HL-60/S4 treated with phorbol 12-myristate 13-acetate at 8.2 ng/mL for 4 days and 3 days (cell line): ENCODE data around the gene BAIAP2.
"Not testable (repeated sequence)": the region's sequence is repeated elsewhere in the genome, so short reads cannot be mapped to it uniquely, and the experiment has no call there.

Experiments used
- in situ Hi-C: fragments of 300-500 bp; cut with MboI; formaldehyde crosslinking; loops from 2 replicates; pipeline ENCODE4 v1.15.0; 2022; ENCODE audit warnings: low sequenced_read_pairs

Gene BAIAP2

DNA sequence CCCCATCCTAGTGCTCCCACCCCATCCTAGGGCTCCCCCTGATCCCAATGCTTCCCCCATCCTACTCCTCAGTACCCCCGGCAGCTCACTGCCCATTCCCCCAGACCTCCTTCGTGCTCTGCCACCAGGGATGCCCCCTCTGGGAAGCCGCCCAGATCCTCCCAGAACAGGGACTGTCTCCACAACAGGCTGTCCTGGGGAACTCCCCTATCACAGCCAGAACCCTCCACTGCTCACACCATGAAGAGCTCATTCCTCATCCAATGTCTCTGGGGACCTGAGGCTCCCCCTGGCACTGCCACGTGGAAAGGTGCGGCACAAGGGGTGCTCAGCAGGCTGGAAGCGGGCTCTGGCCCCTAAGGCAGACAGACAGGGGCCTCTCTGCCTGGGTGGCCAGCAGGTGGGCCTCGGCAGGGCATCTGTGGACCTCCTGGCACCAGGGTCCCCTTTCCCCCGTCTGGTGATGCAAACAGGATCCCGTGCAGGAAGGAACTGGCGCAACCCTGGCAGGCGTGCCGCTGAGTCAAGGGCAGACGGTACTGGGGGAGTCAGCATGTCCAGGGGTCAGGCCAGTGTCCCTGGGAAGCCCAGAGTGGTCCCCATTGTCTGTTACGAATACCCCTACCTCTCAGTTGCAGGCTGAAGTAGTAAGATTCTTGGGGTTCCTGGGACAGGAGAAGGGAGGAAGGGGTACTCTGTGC, 115.6 kb downstream of the BAIAP2 start:
- in situ Hi-C loops: no loop called here

DNA sequence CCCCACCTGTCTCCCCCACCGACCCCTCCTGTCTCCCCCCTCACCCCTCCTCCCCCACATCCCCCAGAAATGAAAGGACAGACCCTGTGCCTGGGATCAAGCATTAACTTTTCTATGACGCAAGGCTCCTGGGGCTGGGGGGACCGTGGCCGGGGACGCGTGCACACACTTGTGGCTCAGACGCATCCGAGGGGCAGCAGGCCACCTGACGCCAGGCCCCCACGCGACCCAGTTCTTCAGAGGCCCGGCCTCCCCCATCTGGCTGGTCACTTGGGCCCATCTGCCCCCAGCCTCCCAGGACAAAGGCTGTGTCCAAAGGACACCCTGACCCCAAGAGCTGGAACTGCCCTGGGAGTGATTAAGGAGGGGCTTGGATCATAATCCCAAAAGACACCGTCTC, 116.3 kb downstream of the BAIAP2 start:
- in situ Hi-C loops: no loop called here

DNA sequence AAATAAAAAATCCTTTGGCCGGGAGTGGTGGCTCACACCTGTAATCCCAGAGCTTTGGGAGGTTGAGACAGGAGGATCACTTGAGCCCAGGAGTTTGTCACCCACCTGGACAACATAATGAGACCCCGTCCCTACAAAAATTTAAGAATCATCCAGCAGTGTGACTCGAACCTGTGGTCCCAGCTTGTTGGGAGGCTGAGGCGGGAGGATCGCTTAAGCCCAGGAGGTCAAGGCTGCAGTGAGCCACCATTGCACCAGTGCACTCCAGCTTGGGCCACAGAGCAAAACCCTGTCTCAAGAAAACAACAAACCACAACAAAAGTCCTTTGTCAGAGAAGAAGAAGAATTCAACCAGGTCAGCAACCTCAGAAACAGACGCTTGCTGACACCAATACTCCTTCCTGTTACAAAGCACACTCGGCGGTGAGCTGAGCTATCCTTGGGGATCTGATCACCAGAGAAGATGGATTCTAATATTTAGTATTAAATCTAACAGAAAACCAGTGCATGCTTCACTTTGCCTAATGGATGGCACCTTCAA, 117.4 kb downstream of the BAIAP2 start:
- in situ Hi-C loops: no loop called here

DNA sequence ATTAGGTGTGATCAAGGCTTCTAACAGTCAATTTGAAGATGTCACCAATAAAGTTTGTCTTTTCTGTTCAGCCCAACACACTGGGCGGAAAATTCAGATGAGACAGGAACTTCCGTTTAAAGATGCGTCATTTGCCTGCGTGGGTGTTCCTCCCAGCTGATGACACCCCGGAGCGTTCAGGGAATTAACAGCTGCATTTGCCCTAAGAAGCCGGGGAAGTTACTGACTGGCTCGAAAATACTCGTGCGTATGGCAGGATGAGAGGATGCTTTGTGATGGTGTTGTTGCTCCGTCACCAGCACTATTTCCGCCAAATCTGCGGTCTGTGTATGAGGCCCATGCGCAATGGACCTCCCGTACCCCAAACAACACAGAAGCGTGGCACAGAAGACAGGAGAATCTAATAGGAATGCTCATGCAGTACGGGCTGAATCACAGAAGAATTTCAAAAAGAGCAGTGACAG, 118.4 kb downstream of the BAIAP2 start:
- in situ Hi-C loops: no loop called here

DNA sequence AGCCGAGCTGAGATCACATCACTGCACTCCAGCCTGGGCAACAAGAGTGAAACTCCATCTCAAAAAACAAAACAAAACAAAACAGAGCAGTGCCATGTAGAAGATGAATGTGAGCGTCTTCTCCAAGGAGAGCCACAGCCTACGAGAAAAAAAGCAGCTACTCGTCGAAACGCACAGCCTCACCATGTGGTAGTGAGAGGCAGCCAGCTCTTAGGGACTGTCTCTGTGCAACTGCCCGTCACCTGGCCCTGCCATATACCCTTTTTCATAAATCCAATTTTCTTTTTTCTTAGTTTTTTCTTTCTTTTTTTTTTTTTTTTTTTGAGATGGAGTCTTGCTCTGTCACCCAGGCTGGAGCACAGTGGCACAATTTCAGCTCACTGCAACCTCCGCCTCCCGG, 119.1 kb downstream of the BAIAP2 start:
- in situ Hi-C loops: not testable (repeated sequence)

DNA sequence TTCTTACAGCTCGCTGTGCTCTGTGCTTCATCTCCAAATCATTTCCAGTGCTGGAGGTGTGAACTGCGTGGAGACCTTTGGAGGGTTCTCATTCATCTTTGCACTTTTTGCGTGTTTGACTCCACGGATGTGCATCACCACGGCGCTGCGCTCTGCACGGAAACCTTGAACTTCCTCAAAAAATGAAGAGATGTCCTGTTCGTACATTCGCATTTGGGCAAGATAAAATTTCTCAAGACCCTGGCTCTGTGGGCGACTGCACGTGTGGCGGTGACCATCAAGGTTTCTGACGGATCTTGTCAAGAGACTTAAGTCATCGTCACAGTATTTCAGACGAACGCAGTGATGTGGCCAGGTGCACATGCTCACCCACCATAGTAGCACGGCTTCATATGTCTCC, 120.0 kb downstream of the BAIAP2 start:
- in situ Hi-C loops: no loop called here

DNA sequence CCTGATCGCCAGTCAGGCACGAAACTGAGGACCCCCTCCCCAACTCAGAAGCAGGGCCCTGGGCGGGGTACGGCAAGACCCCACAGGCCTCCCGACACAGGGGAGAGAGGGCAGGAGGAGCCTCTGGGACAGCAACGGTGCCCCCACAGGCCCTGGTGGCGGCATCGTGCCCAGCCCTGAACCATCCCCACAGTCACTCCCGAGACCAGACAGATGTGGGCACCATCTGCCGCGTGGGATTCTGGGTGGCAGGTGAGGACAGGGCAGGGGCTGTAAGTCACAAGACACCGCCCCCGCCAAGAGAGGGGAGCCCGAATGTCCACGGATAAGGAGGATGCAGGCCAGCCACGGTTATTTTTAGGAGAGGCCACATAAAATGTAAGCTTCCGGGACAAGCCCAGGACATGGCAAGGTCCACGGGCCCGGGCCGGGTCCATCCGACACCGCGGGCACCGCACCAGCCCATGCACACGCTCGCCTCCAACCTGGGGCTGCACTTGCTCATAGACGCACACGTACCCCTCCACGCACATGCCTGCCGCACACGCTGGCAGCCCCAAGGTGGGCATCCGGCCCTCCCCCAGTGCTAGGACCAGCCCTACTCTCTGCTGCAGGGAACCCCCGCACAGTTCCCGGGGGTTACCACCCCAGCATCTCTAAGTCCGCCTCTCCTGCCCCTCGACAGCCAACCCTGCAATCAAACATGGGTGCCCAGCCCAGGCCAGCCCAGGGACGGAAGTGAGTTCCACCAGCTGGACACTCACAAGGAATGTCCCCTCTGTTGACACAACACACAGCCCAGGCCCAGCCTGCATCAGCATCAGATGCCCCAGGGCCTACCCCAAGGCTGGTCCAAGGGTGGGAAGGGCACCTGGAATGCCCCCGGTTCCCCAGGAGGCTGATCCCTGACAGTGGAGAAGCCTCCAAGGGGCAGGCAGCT, 122.2 kb downstream of the BAIAP2 start:
- in situ Hi-C loops: no loop called here

DNA sequence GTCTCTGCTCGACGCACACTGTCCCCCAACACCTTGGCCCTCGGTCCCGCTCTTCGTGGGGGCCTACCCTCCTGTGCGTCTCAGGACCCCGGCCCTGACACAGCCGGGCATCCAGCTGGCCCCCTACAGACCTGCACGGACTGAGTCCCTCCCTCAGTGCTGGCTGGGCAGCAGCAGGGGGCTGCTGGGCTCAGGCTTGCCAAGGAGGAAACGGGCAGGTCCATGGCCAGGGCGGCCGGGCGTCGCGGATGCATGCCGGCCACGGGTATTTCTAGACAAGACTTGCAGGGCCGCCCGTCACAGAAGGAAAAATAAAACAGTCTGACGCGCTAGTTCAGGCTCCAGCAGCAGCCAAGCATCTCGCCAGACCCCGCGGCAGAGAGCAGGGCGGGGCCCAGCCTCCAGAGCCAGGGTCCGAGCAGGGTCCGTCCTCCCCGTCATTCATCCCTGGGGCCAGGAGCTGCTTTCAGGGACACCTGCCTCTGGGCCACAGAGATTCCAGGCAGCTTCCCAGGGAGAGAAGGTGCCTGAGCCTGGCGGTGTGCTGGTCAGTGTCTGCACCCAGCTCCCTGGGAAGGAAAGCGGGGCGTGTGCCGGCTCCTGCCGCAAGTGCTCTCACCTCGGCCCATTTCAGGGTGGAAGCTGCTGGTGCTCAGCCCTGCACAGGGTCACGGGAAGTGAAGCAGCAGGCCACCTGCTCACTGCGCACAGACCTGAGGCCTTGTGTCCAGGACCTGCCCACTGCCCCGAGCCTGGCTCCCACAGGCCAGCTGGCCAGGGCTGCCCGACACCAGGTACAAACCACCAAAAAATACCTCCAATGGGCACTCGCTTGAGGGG, 123.1 kb downstream of the BAIAP2 start:
- in situ Hi-C loops: no loop called here

DNA sequence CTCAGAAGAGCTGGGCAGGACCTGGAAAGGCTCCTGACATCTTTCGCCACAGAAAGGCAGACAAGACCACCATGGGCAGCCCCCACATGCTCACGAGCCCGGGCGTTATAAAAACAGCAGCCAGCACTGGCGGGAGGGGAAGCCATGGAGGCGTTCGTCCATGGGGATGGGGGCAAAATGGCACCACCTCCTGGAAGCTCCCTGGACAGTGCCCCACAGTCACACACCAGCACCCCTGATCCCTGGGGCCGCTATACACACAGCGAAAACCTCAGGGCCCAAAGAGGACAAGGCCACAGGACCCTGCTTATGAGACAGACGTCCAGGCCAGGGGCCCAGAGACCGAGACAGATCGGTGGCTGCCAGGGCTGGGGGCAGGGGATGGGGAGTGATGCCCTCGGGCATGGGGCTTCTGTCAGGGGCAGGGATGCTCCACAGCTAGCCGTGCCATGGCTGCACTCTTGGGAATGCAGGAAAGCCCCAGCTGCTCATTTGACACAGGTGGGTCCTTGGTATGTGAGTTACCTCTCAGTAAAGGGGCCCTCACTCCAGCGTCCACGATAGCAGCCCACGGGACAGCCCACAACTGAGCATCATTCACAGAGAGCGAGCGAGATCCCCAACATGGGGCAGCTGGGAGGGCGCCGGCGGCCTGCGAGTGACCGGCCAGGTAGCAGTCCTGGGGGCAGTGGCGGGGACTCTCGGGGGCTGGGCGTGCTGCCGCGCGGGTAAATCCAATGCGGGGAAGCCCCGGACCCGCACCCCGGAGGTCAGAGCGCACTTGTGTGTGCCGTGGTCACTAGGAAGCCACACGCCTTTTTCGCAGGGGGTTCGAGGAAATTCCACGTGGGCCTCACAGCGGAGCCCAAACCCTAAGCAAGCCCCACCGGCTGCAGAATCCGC, 124.0 kb downstream of the BAIAP2 start:
- in situ Hi-C loops: no loop called here

DNA sequence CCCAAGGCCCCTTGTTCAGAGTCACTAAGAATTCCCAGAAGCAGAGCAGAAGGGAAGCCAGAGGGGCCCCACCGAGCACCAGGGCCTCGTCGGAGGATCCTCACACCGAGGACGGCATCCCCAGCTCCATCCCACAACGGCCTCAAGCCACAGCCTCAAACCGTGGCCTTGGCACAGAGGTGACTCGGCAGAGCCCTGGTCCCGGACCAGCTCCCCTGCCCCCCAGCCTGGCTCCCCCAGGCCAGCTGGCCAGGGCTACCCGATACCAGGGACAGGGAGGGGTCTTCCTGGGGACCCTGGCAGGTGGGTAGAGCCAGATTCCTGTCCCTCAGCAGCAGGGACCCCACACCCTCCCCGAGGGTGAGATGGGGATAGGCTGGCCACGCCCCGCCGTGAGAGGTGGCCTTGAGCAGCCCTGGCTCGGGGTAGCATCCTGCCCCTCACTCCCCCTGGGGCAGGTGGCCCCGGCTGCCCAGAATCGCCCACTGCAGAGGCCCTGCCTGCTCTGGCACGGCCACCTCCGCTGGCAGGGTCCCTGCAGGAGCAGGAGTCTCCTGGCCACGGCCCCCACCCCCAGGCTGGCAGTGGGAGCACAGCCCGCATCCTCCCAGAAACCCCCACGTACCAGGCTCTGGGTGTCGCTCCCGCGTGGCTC, 124.8 kb downstream of the BAIAP2 start:
- in situ Hi-C loops: no loop called here

DNA sequence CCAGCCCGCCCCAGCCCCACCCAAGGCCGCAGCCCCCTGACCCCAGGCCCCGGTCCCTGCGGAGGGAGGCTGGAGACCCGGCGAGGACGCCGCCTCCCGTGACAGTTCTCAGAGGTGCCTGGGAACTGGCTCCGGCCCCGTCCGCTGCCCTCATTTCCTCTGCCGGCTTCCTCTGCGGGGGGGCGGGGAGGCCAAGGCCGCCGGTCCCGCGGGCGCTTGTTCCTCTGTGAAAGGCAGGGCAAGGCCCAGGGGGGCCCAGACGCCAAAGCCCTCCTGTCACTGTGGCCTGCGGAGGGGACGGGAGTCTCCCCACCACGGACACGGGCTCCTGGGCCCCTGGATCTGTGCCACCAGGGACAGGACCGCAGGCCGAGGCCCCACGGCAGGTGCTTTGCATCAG, 125.4 kb downstream of the BAIAP2 start:
- in situ Hi-C loops: no loop called here

DNA sequence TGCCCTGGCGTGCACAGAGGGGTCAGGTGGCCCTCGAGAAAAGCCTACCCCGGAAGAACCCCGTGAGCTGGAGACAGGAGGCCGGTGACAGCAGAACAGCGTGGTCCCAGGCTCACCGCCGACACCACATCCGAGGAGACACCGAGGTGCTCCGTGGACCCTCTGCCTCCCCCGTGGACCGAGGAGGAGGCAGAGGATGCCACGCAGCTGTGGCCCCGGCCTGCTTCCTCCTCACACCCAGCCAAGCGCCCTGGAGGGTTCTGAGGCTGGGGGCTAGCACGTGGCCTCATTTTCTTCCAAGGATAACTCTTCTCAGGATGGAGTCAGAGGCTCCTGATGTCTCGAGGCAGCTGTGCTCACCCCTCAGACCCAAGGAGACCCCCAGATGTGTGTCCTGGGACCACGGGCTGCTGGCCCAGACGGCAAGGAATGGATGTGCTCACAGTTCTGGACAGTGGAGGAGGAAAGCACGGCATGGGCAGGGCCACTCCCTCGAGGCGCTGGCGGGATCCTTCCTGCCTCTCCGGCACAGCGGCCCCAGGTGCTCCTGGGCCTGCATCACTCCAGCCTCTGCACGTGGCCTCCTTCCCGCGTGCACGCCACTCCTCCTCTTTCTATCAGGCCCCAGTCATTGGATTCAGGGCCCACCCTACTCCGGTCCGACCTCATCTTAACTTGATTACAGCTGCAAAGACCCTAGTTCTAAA, 125.9 kb downstream of the BAIAP2 start:
- in situ Hi-C loops: no loop called here

DNA sequence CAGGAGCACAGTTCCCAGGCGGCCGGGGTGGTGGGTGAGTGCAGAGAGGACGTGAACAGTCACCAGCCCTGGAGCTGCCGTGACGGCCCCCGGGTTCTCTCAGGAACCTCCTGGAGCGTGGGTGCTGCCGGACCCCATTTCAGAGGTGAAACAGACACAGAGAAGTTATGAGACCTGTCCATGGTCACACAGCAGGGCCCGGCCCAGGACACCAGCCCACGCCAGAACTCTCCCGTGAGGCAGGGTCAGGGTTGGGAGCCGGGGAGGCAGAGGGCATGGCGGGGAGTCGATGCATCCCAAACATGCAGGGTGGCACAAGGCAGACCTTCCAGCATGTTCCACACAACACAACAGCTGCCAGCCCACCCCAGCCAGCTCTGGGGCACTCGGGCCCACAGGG, 126.6 kb downstream of the BAIAP2 start:
- in situ Hi-C loops: no loop called here

DNA sequence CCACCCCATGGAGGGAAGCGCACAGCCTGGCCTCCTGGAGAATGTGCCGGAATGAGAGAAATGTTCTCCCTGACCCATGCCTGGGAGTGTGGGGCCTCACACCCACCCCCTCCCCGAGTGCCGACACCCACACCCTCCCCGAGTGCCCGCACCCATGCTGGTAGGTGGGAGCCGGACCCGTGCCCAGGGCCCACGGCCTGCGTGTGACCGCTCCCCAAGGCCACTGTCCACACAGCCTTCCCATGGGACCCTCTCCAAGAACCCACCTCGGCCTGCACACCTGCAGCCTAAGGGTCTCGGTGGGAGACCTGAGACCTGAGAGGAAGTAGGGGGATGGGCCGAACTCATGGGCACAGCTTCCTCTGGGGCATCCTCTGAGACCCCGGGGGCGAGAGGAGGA, 127.0 kb downstream of the BAIAP2 start:
- in situ Hi-C loops: no loop called here

DNA sequence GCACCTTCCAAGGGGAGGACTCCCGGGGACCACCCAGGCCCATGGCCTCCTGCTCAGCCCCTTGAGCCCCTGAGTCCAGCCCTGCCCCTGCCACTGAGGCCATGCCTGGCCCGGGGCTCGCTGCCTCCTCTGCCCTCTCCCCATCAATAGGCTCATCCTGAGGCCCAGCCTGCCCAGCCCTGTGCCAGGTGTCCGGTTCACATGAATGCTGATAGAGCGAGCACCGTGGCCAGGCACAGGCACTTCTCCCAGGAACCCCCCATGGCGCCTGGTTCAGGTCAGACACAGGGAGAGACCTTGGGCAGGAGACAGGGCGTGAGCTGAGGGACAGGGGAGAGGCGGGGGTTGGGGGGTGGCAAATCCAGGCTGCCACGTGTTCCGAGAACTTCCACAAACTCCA, 127.5 kb downstream of the BAIAP2 start:
- in situ Hi-C loops: no loop called here

DNA sequence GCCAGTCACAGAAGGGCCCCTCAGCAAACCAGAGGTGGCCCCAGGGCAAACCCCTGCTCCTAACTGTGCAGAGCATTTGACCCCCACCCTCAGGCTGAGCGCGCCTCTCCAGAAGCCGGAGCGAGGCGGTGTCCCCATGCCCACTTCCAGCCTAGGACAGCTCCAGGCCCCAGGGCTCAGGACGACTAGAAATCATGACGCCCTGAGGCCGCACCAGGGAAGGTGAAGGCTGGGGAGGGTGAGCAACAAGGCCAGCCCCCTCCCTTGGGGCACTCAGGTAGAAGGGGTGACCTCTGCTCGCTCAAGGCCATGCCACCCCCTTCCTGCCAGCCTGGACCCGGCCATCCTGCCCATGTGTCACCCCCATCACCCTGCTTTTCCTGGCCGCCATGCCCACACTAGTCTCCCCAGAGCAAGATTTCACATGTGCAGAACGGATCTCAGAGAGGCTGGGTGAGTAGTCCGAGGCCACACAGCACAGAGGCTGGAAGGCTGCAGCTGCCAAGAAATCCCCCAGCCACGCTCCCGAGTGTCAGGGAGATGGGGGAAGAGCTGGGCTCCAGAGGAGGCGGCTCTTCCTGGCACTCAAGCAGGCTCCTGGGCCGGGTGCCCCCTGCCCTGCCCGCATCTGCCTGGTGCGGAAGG, 128.2 kb downstream of the BAIAP2 start:
- in situ Hi-C loops: no loop called here

DNA sequence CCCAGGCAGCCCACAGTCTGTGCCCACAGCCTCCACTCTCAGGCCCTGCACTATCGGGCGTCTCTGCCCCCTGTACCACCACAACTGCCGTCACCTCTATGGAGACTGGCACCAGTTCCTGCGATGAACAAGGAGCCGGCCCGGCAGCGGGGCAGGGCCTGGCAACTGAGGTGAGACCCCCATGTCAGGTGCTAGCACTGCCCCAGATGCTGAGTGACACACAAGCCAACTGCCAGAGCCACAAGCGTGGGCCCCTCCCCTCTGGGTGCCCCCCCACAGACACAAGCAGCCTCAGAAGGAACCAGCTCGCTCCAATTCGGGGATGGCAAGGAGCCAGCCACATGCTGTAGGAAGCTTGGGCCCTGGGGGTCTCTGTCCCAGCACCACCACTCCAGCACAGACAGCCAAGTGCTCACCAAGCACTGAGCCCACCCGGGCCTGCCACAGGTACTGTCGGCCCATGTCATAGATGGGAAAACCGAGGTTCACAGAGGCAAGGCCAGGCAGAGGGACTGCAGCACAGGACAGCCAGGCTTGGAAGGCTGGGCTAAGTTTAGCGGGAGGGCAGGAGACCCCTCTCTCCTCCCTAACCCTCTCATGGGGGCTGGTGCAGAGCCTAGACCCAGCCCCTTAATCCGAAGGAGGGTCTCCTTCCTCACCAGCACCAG, 128.9 kb downstream of the BAIAP2 start:
- in situ Hi-C loops: no loop called here
